Colon (tissue), 2 donors: ENCODE results near the gene GRM7.

ENCODE experiments used
- FAIRE-seq: peaks from 2 replicates; lab custom pipeline; 2012; peaks lifted over from hg19 to GRCh38; lab: Jason Lieb, UNC
- donor health status: control.
- donor health status: control.

GRM7 gene

GRCh38 chr3:7581831-7582230, 720.9 kb downstream of the GRM7 start:
- no peak for FAIRE-seq

DNA sequence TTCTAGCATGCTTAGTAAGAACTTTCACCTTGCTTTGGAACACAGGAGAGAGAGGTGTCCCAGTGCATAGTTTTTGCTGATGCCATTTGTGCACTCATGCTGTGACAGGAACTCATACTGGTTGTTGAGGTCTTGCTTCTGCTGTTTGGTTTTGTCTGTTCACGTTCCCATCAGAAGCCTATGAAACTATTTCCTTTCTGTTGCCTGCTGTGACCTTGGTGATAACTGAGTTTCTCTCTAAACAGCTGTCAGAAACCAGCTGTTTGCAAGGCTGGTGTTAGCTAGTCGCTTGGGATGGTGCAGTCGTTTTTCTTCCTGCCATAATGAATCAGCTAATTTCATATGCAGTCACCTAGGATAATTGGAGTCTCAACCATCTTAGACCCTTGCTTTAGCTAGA, 724.1 kb downstream of the GRM7 start:
- FAIRE-seq = no peak

GRCh38 chr3:7588236-7588635, 727.3 kb downstream of the GRM7 start:
- FAIRE-seq = no peak

GRCh38 chr3:7589526-7589925, 728.6 kb downstream of the GRM7 start:
- FAIRE-seq = no peak

DNA sequence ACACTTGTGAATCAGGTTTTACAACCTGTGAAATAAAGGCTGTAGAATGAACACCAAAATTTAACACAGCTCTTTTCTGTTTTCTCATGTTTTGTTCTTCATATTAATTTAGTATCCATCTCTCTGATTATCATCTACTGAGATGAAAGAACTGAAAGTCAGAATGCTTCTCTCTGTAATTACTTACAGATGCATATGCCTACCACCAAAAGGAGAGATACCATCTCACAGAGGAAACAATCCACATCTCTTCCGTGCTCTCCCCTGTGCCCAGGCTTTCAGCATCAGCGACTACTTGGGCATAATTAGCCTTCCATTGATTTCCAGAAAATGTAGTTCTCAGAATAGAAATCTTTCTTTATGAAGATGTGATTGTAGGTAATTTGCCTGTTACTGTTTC, 741.4 kb downstream of the GRM7 start:
- FAIRE-seq = no peak

- no peak for FAIRE-seq
Observed at GRCh38 chr3:7607083-7607482, 746.2 kb downstream of the GRM7 start.

DNA sequence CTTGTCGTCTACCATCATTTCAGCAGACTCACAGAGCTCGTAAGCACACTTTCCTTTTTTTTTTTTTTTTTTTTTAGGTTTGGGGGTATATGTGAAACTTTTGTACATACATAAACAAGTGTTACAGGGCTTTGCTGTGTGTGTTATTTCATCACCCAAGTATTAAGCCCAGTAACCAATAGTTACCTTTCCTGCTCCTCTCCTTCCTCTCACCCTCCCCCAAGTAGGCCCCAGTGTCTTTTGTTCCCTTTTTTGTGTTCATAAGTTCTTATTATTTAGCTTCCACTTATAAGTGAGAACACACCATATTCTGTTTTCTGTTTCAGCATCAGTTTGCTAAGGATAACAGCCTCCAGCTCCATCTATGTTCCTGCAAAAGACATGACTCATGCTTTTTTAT, 746.8 kb downstream of the GRM7 start:
- no peak for FAIRE-seq

DNA sequence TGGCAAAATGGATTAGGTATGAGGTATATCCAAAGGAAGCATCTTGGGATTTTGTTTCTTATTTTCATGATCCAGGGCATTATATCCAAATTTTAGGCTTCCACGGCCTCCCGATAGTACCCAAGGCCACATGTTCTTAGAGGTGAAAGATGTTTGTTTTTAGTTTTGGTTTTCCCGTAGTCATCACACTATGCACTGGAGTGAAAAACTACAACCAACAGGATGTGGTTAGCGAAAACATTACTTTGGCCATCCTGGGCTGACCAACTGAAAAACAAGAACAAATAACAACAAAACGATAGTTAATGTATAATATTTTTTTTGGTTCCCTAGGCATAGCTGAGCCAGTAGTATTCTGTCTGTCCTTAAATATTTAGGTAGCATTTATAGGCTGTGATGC, 749.7 kb downstream of the GRM7 start:
- no peak for FAIRE-seq

GRCh38 chr3:7615043-7615442, 754.1 kb downstream of the GRM7 start:
- FAIRE-seq = no peak

GRCh38 chr3:7618606-7619005, 757.7 kb downstream of the GRM7 start:
- no peak for FAIRE-seq

DNA sequence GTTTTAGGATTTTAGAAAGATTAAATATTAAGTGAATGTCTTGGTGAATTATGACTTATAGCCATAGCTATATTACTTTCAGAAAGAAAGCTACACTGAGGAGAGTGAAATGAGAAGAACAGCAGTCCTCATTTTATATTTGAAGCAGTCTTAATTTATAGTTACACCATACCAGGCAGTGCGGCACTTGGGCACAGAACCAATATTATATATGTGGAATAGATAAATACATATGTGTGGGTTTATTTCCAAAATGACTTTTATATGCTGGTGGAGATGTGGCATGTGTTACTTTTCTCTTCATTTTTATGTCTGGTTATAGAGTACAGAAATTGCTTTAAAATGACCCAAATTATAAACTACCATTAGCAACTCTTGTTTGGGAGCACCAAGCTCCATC, 759.5 kb downstream of the GRM7 start:
- FAIRE-seq = no peak

- no peak for FAIRE-seq
Observed at GRCh38 chr3:7621046-7621630, 760.2 kb downstream of the GRM7 start.

- no peak for FAIRE-seq
Observed at GRCh38 chr3:7621651-7622050, 760.7 kb downstream of the GRM7 start.

- no peak for FAIRE-seq
Observed at GRCh38 chr3:7625021-7625420, 764.1 kb downstream of the GRM7 start.

GRCh38 chr3:7630351-7630911, 769.5 kb downstream of the GRM7 start:
- no peak for FAIRE-seq

- FAIRE-seq = no peak
Observed at GRCh38 chr3:7630925-7631324, 770.0 kb downstream of the GRM7 start.

DNA sequence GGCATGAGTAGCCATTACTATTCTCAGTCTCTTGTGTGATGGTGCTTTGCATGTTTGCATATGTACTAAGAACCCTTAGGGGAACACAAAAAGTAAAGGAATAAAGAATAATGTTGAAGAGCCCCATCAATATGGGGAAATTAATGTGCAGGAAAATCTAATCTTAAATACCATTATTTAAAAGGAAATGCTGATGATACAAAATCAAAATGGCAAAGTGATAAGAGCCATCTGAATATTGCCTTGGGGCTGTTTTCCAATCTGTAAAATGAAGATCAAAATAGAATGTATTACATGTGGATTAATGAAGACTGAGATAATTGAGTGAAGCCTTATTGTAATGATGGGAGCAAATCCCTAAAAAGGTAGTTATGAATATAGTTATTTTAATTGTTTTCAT, 771.4 kb downstream of the GRM7 start:
- no peak for FAIRE-seq

- FAIRE-seq = no peak
Observed at GRCh38 chr3:7637694-7638093, 776.8 kb downstream of the GRM7 start.

DNA sequence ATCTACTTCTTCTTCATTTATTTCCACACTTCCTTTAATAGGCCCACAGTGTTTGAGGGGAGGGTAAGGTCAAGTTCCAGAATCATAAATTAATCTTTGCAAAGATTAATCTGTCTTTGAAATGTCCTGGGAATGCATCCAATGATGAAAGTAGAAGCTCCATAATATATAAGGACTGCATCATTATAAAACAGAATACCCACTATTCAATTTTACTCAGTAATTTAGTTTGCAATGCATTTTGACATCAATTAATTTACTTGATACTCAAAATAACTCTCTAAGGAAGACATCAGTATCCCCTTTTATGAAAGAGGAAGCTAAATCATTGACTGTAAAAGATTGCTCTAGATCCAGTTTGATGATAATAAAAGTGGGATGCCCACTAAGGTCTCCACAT, 777.2 kb downstream of the GRM7 start:
- no peak for FAIRE-seq

- no peak for FAIRE-seq
Observed at GRCh38 chr3:7640787-7641186, 779.9 kb downstream of the GRM7 start.

- no peak for FAIRE-seq
Observed at GRCh38 chr3:7646851-7647250, 785.9 kb downstream of the GRM7 start.

GRCh38 chr3:7650466-7650865, 789.6 kb downstream of the GRM7 start:
- no peak for FAIRE-seq

DNA sequence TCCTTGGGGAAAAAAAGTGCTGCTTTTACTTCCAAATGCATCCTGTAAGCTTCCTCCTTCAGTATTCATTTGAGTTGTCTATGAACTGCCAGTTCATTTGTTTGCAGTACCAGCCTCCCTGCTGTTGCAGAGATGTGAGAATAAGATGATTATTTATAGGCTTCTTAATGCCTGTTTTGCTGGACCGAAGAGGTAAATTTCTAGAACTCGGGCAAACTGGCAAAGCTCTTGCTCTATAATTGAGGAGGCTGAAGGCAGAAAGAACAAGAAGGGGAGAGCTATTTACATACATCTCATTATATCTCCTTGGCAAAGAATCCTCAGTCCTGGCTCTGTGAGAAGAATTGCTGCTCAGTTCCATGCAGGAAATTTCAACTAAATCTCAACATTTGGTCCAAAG, 790.4 kb downstream of the GRM7 start:
- no peak for FAIRE-seq

DNA sequence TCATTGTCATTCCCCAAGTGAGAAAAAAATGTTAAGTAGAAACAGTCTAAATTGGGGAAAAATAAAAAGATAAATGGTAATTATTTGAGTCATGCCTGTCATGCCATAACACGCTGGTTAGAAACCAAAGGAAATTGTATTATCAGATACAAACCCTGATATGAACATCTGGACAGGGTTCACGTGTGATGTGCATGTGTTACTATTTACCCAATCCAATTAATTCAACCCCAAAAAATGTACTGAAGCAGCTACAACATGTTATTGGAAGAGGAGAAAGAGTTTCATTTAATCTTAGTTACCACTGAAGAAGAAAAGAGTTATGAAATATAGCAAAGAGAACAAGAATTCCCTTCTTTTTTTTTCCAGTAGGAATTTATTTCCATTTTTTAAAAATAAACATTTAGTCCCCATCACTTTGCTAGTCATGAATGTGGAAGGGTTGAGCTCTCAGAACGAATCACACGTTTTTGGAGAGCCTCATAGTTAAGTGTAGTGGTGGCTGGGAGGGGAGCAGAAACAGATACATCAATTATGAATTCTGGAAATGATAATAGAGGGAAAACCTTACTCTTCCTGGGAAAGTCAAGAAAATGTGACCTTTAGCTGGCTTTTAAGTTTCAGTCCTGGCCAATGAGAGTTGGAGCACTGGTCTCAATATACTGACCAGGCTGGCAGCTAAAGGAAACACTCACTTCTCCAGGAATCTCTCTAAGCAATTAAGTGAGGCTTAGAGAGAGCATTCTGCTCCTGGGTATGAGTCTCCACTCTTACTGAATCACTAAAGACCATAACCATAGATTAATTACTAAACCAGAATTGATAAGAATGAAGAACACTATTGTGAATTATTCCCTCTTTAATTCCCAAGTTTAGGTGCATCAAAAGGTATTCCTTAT, 796.5 kb downstream of the GRM7 start:
- FAIRE-seq = no peak
